OCI-LY7 (cell line): ENCODE data around the gene SPAG16. TPM values are rescaled to one million over a fixed set of nuclear protein-coding genes. Genes with fewer than 3 reads are reported as not detected.

Experiments
- BruUV-seq: library from RNA; stranded (reverse); fragments of 400-500 nt; replicated peaks from 2 replicates; lab custom pipeline; 2021; lab: Mats Ljungman, UMichigan
- CTCF ChIA-PET: fragments of 300-600 bp; sonication (Branson Sonifier 250); formaldehyde crosslinking; loops from one replicate; lab custom pipeline; 2022; ENCODE audit warnings: antibody characterized with exemption; ENCODE audit not compliant: unreplicated experiment; lab: Charles Lee
- POLR2A ChIA-PET: fragments of 300-600 bp; sonication (Branson Sonifier 250); formaldehyde crosslinking; loops from one replicate; lab custom pipeline; 2022; ENCODE audit warnings: antibody characterized with exemption; lab: Charles Lee
- DNase-seq: peaks from one replicate; pipeline ENCODE4 v3.0.0-alpha.2; 2015; ENCODE audit warnings: low spot score
- H2AFZ ChIP-seq: fragments of 200-600 bp; sonication (generic), shearing (Covaris generic); 2 replicates; pipeline ENCODE4 v1.6.1; 2014; ENCODE audit warnings: mild to moderate bottlenecking, antibody characterized with exemption, low read length, moderate library complexity
- H3K27ac ChIP-seq: fragments of 200-600 bp; sonication (generic); 2 replicates; pipeline ENCODE4 v1.5.1; 2014; ENCODE audit warnings: mixed run types, low read depth, mild to moderate bottlenecking, moderate library complexity, low read length, inconsistent platforms; ENCODE audit not compliant: poor library complexity, severe bottlenecking
- H3K36me3 ChIP-seq: fragments of 200-600 bp; sonication (generic); 2 replicates; pipeline ENCODE4 v1.6.1; 2014; ENCODE audit warnings: mild to moderate bottlenecking, antibody characterized with exemption, low read length, moderate library complexity, mixed read lengths; ENCODE audit not compliant: insufficient read depth
- H3K4me1 ChIP-seq: fragments of 200-600 bp; sonication (generic); 2 replicates; pipeline ENCODE4 v1.5.1; 2014; ENCODE audit warnings: mild to moderate bottlenecking, low read length; ENCODE audit not compliant: insufficient read depth, poor library complexity, severe bottlenecking
- H3K4me2 ChIP-seq: fragments of 200-600 bp; sonication (generic); 2 replicates; pipeline ENCODE4 v1.6.1; 2014; ENCODE audit warnings: mild to moderate bottlenecking, low read length
- H3K4me3 ChIP-seq: fragments of 200-600 bp; sonication (generic); 2 replicates; pipeline ENCODE4 v1.5.1; 2014; ENCODE audit warnings: mild to moderate bottlenecking, low read depth, low read length; ENCODE audit not compliant: poor library complexity, severe bottlenecking
- H3K79me2 ChIP-seq: fragments of 200-600 bp; sonication (generic); 2 replicates; pipeline ENCODE4 v1.6.1; 2016; ENCODE audit warnings: low read depth, mild to moderate bottlenecking, low read length, moderate library complexity, mixed read lengths; ENCODE audit not compliant: insufficient read depth
- H3K9me2 ChIP-seq: fragments of 200-600 bp; sonication (generic); 2 replicates; pipeline ENCODE4 v1.6.1; 2016; ENCODE audit warnings: mild to moderate bottlenecking, low read length, mixed read lengths; ENCODE audit not compliant: insufficient read depth
- H3K9me3 ChIP-seq: fragments of 200-600 bp; sonication (generic); 2 replicates; pipeline ENCODE4 v1.6.1; 2014; ENCODE audit warnings: mild to moderate bottlenecking, mixed run types, low read length, mixed read lengths
- H4K20me1 ChIP-seq: fragments of 200-600 bp; sonication (generic); 2 replicates; pipeline ENCODE4 v1.6.1; 2014; ENCODE audit warnings: mild to moderate bottlenecking, antibody characterized with exemption, low read length, moderate library complexity, mixed read lengths; ENCODE audit not compliant: insufficient read depth
- EZH2phosphoT487 ChIP-seq: fragments of 200-600 bp; sonication (generic); IDR thresholded peaks from 2 replicates; pipeline ENCODE4 v1.6.1; 2018; ENCODE audit warnings: low read depth, borderline replicate concordance, mild to moderate bottlenecking, mixed run types, antibody characterized with exemption, low read length, moderate library complexity, mixed read lengths
- intact Hi-C: fragments of 100-400 bp; cut with micrococcal nuclease; formaldehyde crosslinking; loops from one replicate; pipeline ENCODE4 v1.10.0; 2022; ENCODE audit not compliant: unreplicated experiment
- total RNA-seq, 2 experiments: library from RNA; depleted of rRNA in 1 of 2; stranded (reverse); fragments of >200 nt in 1 of 2; shearing (Covaris generic) in 1 of 2; gene quantifications; 2 replicates each; pipeline ENCODE4 v1.2.3, GENCODE V29; 2014 to 2022
- TF ChIP-seq, protein P1 (sequence below): fragments of 200-600 bp; sonication (generic); conservative IDR thresholded peaks from 2 replicates; pipeline ENCODE4 v1.5.1; 2014; ENCODE audit warnings: mild to moderate bottlenecking, antibody characterized with exemption, low read length, moderate library complexity, mixed read lengths

Gene SPAG16
- total RNA-seq, 2 experiments from 2014 or later: 22.1 to 24.2 TPM

DNA sequence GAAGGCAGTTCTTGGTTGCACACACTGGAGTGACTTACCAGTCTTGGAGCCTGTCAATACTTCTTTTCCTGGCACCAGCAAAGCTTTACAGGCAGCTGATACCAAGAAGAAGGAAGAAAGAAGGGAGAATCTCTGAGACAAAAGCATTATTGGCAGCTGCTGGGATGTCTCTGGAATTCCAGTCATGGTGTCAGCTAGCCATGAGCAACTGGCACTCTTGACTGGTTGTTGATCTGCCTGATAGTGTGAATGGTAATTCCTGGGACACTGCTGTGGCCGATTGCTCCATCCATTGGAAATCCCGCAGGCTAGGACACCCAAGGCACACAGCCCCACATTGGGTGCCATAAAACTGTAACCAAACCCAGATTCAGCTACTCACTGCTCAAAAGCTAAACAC, 17.8 kb upstream of the SPAG16 start:
- Histone ChIP-seq H3K4me3 (no peak overlapping the region), H3K79me2 (no peaks in the 10 kb centered on the region), H3K9me3 (no peaks in the 10 kb centered on the region), H3K36me3 (no peaks in the 10 kb centered on the region), H2AFZ (0 out of 2 replicates have a peak overlapping the region, but pooled peaks have one; percentile 38), H3K4me2 (no peak overlapping the region), H4K20me1 (no peaks in the 10 kb centered on the region), H3K27ac (no peak overlapping the region), H3K4me1 (no peaks in the 10 kb centered on the region), H3K9me2 (0 out of 2 replicates have a peak, but pooled peaks cover 9% of the 10 kb centered on the region)
- ChIA-PET POLR2A (interaction anchor here (1.2 to 1.3 kb wide), 2 partner anchors 17 to 20 kb away, joined by 4 to 7 read pairs; no protein-coding TSS in a partner anchor), CTCF (no interaction called here)
- TF ChIP-seq, protein P1, sequence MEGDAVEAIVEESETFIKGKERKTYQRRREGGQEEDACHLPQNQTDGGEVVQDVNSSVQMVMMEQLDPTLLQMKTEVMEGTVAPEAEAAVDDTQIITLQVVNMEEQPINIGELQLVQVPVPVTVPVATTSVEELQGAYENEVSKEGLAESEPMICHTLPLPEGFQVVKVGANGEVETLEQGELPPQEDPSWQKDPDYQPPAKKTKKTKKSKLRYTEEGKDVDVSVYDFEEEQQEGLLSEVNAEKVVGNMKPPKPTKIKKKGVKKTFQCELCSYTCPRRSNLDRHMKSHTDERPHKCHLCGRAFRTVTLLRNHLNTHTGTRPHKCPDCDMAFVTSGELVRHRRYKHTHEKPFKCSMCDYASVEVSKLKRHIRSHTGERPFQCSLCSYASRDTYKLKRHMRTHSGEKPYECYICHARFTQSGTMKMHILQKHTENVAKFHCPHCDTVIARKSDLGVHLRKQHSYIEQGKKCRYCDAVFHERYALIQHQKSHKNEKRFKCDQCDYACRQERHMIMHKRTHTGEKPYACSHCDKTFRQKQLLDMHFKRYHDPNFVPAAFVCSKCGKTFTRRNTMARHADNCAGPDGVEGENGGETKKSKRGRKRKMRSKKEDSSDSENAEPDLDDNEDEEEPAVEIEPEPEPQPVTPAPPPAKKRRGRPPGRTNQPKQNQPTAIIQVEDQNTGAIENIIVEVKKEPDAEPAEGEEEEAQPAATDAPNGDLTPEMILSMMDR: no peak
- no peak for TF ChIP-seq EZH2phosphoT487
- no peak for DNase-seq
- no TSS peak for BruUV-seq
- intact Hi-C loops: no loop called here

DNA sequence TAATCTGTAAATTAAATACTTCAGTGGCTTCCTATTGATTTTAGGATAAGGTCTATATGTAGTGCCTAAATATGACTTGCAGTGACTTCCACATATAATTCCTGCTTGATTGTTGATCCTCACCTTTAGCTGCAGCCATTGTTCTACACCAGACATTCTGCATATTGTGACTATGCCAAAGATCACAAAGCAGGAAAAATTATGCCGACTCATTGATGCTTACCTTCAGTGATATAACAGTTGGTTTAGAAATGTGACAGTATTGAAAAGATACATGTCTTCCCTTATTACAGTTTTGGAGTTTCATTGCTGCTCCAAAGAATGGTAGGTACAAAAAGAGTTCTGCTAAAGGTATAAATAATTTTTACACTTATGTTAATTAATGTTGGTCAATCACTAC, 12.3 kb upstream of the SPAG16 start:
- CTCF ChIA-PET: no interaction called here
- Histone ChIP-seq H3K79me2 (no peaks in the 10 kb centered on the region), H4K20me1 (no peaks in the 10 kb centered on the region), H3K4me3 (no peak overlapping the region), H3K4me1 (no peaks in the 10 kb centered on the region), H3K36me3 (no peaks in the 10 kb centered on the region; the same call in 1 of the 2 replicates), H3K9me3 (no peaks in the 10 kb centered on the region), H3K9me2 (peaks cover 9% of the 10 kb centered on the region; the same call in 1 of the 2 replicates), H3K4me2 (no peak overlapping the region), H3K27ac (no peak overlapping the region), H2AFZ (no peak overlapping the region)
- no peak for DNase-seq
- intact Hi-C loops: no loop called here
- POLR2A ChIA-PET: interaction anchor here (0.5 to 1.6 kb wide), 2 partner anchors 12 to 267 kb away, joined by 4 to 6 read pairs; partner anchors contain the start of gene SPAG16
- no TSS peak for BruUV-seq
- TF ChIP-seq EZH2phosphoT487: no peak
- TF ChIP-seq, protein P1: no peak

DNA sequence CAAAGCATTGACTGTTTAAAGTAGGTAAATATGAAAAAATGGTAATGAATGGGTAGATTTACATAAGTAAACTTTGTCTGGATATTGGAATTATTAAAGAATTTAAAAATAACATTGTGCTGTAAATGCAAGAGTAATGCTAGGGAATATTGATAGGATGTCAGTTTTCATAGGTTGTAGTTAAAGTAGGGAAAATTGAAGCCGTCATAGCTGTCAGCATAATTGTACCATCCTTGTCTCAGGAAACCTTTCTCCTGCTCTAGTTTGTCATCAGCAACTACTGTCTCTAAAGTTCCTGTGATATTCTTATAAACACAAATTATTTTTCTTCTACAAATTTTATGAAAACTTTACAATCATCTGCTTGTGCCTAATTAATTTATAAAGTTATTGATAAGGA, 10.1 kb upstream of the SPAG16 start:
- H3K79me2 ChIP-seq: no peaks in the 10 kb centered on the region
- no peak for DNase-seq
- CTCF ChIA-PET: no interaction called here
- H3K9me2 ChIP-seq: peaks cover 3% of the 10 kb centered on the region; the same call in 1 of the 2 replicates
- H3K4me1 ChIP-seq: no peaks in the 10 kb centered on the region
- H4K20me1 ChIP-seq: no peaks in the 10 kb centered on the region
- POLR2A ChIA-PET: interaction anchor here (2.5 kb wide), 1 partner anchor 10 kb away, joined by 12 read pairs; the partner anchor contains the start of gene SPAG16
- BruUV-seq: no TSS peak
- H3K9me3 ChIP-seq: no peaks in the 10 kb centered on the region
- intact Hi-C loops: no loop called here
- TF ChIP-seq, protein P1: no peak
- TF ChIP-seq EZH2phosphoT487: no peak
- no peak overlapping the region for H3K27ac ChIP-seq
- H3K4me2 ChIP-seq: no peak overlapping the region
- H3K4me3 ChIP-seq: no peak overlapping the region
- H3K36me3 ChIP-seq: no peaks in the 10 kb centered on the region; the same call in 1 of the 2 replicates
- H2AFZ ChIP-seq: no peak overlapping the region
